ENCODE data around the gene ZNF787.
"Not testable (repeated sequence)": the region's sequence is repeated elsewhere in the genome, so short reads cannot be mapped to it uniquely, and the experiment has no call there.

GRCh38 chr19:56148955-56149655 lies 28.0 kb upstream of the ZNF787 start:
- not testable (repeated sequence) for TF ChIP-seq EZH2 (IDR thresholded peaks at IDR 0.05; ENCODE audit: low read length, missing control alignments); CTCF (conservative IDR thresholded peaks at IDR 0.05 in 1 of 2, IDR thresholded peaks at IDR 0.05 in 1 of 2; ENCODE audit: low read depth in 1 of 2, low read length in 2 of 2)

Data from fibroblast of lung (primary cell).